Upper lobe of left lung (tissue), 6 donors: ENCODE results near the gene PPAN. TPM values are rescaled to one million over a fixed set of nuclear protein-coding genes. Genes with fewer than 3 reads are reported as not detected.

Source experiments
- ATAC-seq, 2 donors: fragments of 200-7000 bp; cut with Tn5 transposase; one replicate each; pipeline ENCODE4 v1.9.1; 2022; ENCODE audit warnings: mild to moderate bottlenecking in 2 of 2, moderate library complexity in 2 of 2; ENCODE audit not compliant: low FRiP score in 2 of 2
- DNase-seq, 2 donors: peaks; one replicate each; pipeline ENCODE4 v3.0.0-alpha.2; 2019 to 2020
- H3K27ac ChIP-seq, 4 donors: fragments of 200-600 bp; sonication (generic); one replicate each; pipeline ENCODE4 v1.5.1; 2016 to 2019
- H3K27me3 ChIP-seq, 4 donors: fragments of 200-600 bp; sonication (generic); one replicate each; pipeline ENCODE4 v1.5.1; 2017 to 2019
- H3K36me3 ChIP-seq, 4 donors: fragments of 200-600 bp; sonication (generic); one replicate each; pipeline ENCODE4 v1.5.1; 2016 to 2019
- H3K4me1 ChIP-seq, 4 donors: fragments of 200-600 bp; sonication (generic); one replicate each; pipeline ENCODE4 v1.5.1; 2018 to 2019
- H3K4me3 ChIP-seq, 4 donors: fragments of 200-600 bp; sonication (generic); one replicate each; pipeline ENCODE4 v1.5.1; 2017 to 2019; ENCODE audit warnings: mild to moderate bottlenecking in 2 of 4, moderate library complexity in 1 of 4
- H3K9me3 ChIP-seq, 4 donors: fragments of 200-600 bp; sonication (generic); one replicate each; pipeline ENCODE4 v1.5.1; 2018 to 2019
- CTCF ChIP-seq, 6 experiments: fragments of 450-650 bp in 4 of 6; fragments of 200-600 bp in 2 of 6; sonication (generic) in 2 of 6; IDR thresholded peaks; one replicate each; pipeline ENCODE4 v1.5.1; 2016 to 2019; ENCODE audit warnings: antibody characterized with exemption in 6 of 6
- EP300 ChIP-seq, 4 donors: sonication (generic); formaldehyde crosslinking; IDR thresholded peaks; one replicate each; pipeline ENCODE4 v1.5.1; 2017; ENCODE audit warnings: antibody characterized with exemption in 4 of 4, control low read depth in 2 of 4
- POLR2A ChIP-seq, 4 donors: fragments of 450-650 bp; IDR thresholded peaks; one replicate each; pipeline ENCODE4 v1.5.1; 2016 to 2017; ENCODE audit warnings: antibody characterized with exemption in 4 of 4, mild to moderate bottlenecking in 2 of 4
- POLR2AphosphoS5 ChIP-seq, 2 donors: sonication (generic); formaldehyde crosslinking; IDR thresholded peaks; one replicate each; pipeline ENCODE4 v1.5.1; 2017; ENCODE audit warnings: antibody characterized with exemption in 2 of 2
- WGBS, 2 donors: methylation state at CpG; one replicate each; pipeline ENCODE4 v1.1.5; 2017 to 2018; 5-methylcytosine and 5-hydroxymethylcytosine counted together
- total RNA-seq, 6 donors: library from RNA; depleted of rRNA in 4 of 6; stranded (reverse); fragments of >200 nt in 4 of 6; gene quantifications; one replicate each; pipeline versions ENCODE4 v1.1.0 to v1.2.1, GENCODE V29; 2016 to 2021
- donor health status: DM: no; HTN: no; CAD: no; lungs with moderate emphysema.
- donor health status: DM: no; HTN: yes; CAD: no; lungs with severe emphysema.

The PPAN gene
- total RNA-seq, 6 donors from 2014 or later: 18.3 to 46.8 (median 37.8) TPM

GRCh38 chr19:10100163-10100785 is 5.9 kb upstream of the PPAN start:
- Histone ChIP-seq H3K36me3 (no peaks in the 10 kb centered on the region), H3K27ac (no peak overlapping the region), H3K27me3 (no peaks in the 10 kb centered on the region), H3K9me3 (no peaks in the 10 kb centered on the region), H3K4me1 (peaks cover 7 to 25% (median 19%) of the 10 kb centered on the region in 4 donors), H3K4me3 (no peak overlapping the region)
- TF ChIP-seq POLR2A (IDR thresholded peaks at IDR 0.05) (no peak), POLR2AphosphoS5 (IDR thresholded peaks at IDR 0.05) (no peak), CTCF (IDR thresholded peaks at IDR 0.05) (no peak), EP300 (IDR thresholded peaks at IDR 0.05) (no peak)
- 87 to 89% methylated on average over 5 of the region's 5 CpGs for WGBS, 2 donors
- DNase-seq: no peak
- ATAC-seq: no peak

GRCh38 chr19:10102787-10103236 is 3.4 kb upstream of the PPAN start:
- Histone ChIP-seq H3K4me3 (no peak overlapping the region), H3K27ac (peak overlapping the region; percentile 27 to 64 (median 44)), H3K36me3 (peaks cover 0 to 6% (median 4%) of the 10 kb centered on the region in 4 donors), H3K9me3 (no peaks in the 10 kb centered on the region), H3K27me3 (no peaks in the 10 kb centered on the region), H3K4me1 (peaks cover 15 to 32% (median 22%) of the 10 kb centered on the region in 4 donors)
- peak in 1 of 2 donors; percentile 55 for DNase-seq
- 72 to 77% methylated on average over 5 to 7 of the region's 7 CpGs for WGBS, 2 donors
- no peak for ATAC-seq
- TF ChIP-seq POLR2A (IDR thresholded peaks at IDR 0.05) (no peak), EP300 (IDR thresholded peaks at IDR 0.05) (no peak), POLR2AphosphoS5 (IDR thresholded peaks at IDR 0.05) (no peak), CTCF (IDR thresholded peaks at IDR 0.05) (no peak)

- ATAC-seq: no peak
- Histone ChIP-seq H3K36me3 (peaks cover 0 to 19% (median 17%) of the 10 kb centered on the region in 4 donors), H3K27me3 (no peaks in the 10 kb centered on the region), H3K27ac (no peak overlapping the region), H3K9me3 (no peaks in the 10 kb centered on the region), H3K4me1 (peaks cover 15 to 32% (median 22%) of the 10 kb centered on the region in 4 donors), H3K4me3 (no peak overlapping the region)
- DNase-seq: no peak
- TF ChIP-seq POLR2AphosphoS5 (IDR thresholded peaks at IDR 0.05): no peak
Measured at GRCh38 chr19:10104130-10104513, 2.0 kb upstream of the PPAN start.

- 41 to 44% methylated on average over 9 to 15 of the region's 15 CpGs for WGBS, 2 donors
- Histone ChIP-seq H3K9me3 (no peaks in the 10 kb centered on the region), H3K36me3 (peaks cover 7 to 27% (median 24%) of the 10 kb centered on the region in 4 donors), H3K4me3 (no peak overlapping the region), H3K27me3 (no peaks in the 10 kb centered on the region), H3K27ac (peak overlapping the region; percentile 60 to 74 (median 66)), H3K4me1 (peaks cover 15 to 32% (median 22%) of the 10 kb centered on the region in 4 donors)
- no peak for ATAC-seq
- peak; percentile 52 to 58 for DNase-seq
- TF ChIP-seq POLR2A (IDR thresholded peaks at IDR 0.05) (peak in 1 of 4 donors; percentile 26), POLR2AphosphoS5 (IDR thresholded peaks at IDR 0.05) (peak in 1 of 2 donors; percentile 17), CTCF (IDR thresholded peaks at IDR 0.05) (no peak), EP300 (IDR thresholded peaks at IDR 0.05) (no peak)
Measured at GRCh38 chr19:10104665-10105508, 1.3 kb upstream of the PPAN start.

GRCh38 chr19:10105509-10106099 is 558 bp upstream of the PPAN start:
- H3K27me3 ChIP-seq: no peaks in the 10 kb centered on the region
- ATAC-seq: no peak
- TF ChIP-seq EP300 (IDR thresholded peaks at IDR 0.05) (no peak), POLR2AphosphoS5 (IDR thresholded peaks at IDR 0.05) (no peak), CTCF (IDR thresholded peaks at IDR 0.05) (no peak), POLR2A (IDR thresholded peaks at IDR 0.05) (no peak)
- WGBS, 2 donors: 42% methylated on average over 16 of the region's 16 CpGs
- H3K4me1 ChIP-seq: peaks cover 15 to 32% (median 22%) of the 10 kb centered on the region in 4 donors
- H3K9me3 ChIP-seq: no peaks in the 10 kb centered on the region
- peak overlapping the region in 3 of 4 donors; percentile 70 to 79 (median 74) for H3K27ac ChIP-seq
- H3K4me3 ChIP-seq: peak overlapping the region in 3 of 4 donors; percentile 68 to 80 (median 75)
- H3K36me3 ChIP-seq: peaks cover 14 to 34% (median 32%) of the 10 kb centered on the region in 4 donors
- DNase-seq: no peak
